ENCODE data around the gene KCNAB3.
"Not testable (repeated sequence)": the region's sequence is repeated elsewhere in the genome, so short reads cannot be mapped to it uniquely, and the experiment has no call there.

KCNAB3 gene

GRCh38 chr17:7929158-7930023 lies at the start of gene KCNAB3:
KCNAB3 (minus strand) TSS chr17:7929856; CDS start chr17:7929435, 421 bp downstream.
- DNase-seq (ENCODE audit: low read depth in 2 of 3, low spot score in 1 of 3): peak in 2 of 3 donors; percentile 26 to 59

GRCh38 chr17:7977805-7978204 lies 48.1 kb upstream of the KCNAB3 start:
- DNase-seq (ENCODE audit: low read depth in 2 of 3, low spot score in 1 of 3): no peak

DNA sequence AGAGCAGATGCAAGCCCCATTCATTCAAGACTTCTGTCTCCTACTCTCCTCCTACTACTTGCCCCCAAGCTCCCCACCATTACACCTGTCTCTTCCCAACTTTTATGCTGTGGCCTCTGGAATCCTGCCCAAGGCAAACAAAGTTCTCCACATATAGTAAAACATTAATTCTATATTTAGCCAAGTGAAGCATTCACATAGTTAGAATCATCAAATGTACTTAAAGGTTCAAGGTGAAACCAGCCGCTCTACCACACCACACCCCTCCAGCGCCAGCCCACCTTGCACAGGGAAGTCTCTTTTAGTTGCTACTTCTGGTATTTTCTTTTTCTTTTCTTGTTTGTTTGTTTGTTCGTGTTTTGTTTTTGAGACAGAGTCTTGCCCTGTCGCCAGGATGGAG lies 47.4 kb upstream of the KCNAB3 start:
- no peak for DNase-seq (ENCODE audit: low read depth in 2 of 3, low spot score in 1 of 3)

DNA sequence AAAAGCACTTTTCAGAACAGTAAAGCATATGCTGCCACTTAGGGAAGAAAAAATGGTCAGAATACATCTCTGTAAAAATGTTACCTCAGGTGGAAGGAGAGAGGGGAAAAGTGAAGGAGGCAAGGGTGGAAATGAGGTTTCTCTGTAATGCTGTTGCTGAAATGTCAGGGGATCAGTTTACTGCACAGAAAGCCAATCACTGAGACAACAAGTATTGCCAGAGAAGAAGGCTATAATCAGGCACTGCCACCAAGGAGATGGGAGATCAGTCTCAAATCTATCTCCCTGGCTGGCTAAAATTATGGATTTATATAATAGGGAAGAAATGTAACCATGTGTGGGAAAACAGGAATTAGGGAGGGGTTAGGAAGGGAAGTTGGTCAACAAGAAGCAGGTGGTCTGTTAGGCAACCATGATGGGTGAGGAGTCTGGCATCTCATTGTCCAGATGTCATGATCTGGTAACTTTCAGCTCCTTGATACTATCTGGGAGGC lies 45.0 kb upstream of the KCNAB3 start:
- no peak for DNase-seq (ENCODE audit: low read depth in 2 of 3, low spot score in 1 of 3)

DNA sequence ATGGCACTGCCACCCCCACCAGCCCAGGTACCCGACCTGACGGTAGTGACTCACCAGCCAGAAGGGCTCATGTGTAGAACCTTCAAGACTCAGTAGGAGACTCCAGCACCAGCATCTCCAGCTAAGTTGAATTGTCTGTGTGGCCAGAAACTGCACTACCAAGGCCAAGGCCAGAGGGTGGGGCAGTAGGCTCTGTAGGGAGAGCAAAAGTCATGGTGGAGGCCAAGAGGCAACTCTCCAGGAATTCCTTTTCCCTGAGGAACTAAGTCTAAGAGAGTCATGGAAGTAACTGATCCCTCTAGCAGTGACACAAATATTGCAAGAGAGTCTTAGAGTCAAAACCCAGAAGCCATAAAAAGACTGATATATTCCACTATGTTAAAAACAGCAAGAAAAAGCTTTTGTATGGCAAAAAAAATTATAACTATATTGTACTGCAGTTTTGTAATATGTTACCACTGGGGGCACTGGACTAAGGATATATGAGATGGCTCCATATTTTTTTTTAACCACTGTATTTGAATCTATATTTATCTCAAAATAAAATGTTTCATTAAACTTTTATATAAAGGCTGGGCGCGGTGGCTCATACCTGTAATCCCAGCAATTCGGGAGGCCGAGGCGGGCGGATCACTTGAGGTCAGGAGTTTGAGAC lies 42.6 kb upstream of the KCNAB3 start:
- DNase-seq (ENCODE audit: low read depth in 2 of 3, low spot score in 1 of 3): no peak

- no peak for DNase-seq (ENCODE audit: low read depth in 2 of 3, low spot score in 1 of 3)
Measured at GRCh38 chr17:7971651-7972050, 42.0 kb upstream of the KCNAB3 start.

- DNase-seq (ENCODE audit: low read depth in 2 of 3, low spot score in 1 of 3): no peak
Measured at GRCh38 chr17:7969433-7969832, 39.8 kb upstream of the KCNAB3 start.

DNA sequence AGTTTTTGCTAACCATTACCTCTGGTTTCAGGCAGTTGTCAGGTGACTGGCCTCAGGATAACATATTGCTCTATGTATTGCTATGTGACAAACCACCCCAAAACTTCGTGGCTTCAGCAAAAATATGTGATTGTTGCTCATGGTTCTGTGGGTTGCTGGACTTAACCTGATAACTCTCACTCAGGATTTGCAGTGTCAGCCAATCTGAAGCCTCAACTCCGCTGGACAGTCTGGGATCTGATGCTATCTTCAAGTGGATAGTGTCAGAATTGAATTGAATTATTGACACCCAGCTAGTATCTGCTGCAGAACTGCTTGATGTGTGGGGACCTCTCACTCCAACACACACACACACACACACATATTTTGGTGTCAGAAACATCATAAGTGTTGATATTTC lies 38.1 kb upstream of the KCNAB3 start:
- no peak for DNase-seq (ENCODE audit: low read depth in 2 of 3, low spot score in 1 of 3)

DNA sequence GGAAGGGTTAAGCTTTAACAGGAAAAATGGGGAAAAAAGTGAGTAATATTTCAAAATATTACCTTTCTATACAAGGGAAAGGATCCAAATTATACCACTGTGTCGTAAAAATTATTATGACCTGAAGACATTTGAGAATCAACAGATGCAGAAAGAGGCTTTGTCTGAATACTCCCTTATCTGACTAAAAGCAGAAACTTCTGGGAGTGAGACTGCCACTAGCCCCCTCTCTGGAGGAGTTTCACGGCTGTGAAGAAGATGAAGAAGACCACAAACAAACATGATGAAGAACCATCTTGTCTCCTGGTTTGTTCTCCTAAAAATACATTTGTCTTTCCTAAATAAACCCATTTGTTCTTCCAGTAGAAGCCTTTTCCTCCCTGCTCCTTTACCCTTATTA lies 31.8 kb upstream of the KCNAB3 start:
- no peak for DNase-seq (ENCODE audit: low read depth in 2 of 3, low spot score in 1 of 3)

DNA sequence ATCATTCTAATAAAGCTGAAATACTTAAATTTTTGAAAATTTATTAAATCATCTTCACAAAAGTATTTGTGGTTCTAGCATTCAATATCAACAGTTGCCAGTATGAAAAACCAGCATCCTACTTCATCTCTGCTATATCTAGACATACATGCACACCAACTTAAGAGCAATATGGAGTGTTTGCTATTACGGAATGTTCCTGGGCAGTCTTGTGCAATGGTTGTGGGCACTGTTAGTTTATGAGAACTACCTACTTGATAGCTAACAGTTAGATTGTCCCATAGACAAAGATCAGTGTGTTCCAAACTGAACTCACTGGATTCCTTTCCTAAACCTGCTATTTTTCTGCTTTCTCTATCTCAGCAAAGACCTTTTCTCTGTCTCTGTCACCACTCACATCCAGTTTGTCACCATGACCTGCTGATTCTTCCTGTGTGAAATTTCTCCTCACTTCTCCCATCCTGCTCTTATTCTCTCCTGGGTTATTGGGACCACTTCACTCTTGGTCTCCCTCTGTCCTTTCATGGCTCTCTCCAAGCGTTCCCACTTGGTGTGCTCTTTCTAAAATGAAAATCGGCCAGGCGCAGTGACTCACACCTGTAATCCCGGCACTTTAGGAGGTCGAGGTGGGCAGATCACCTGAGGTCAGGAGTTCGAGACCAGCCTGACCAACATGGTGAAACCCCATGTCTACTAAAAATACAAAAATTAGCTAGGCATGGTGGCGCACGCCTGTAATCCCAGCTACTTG lies 30.0 kb upstream of the KCNAB3 start:
- DNase-seq (ENCODE audit: low read depth in 2 of 3, low spot score in 1 of 3): no peak

- DNase-seq (ENCODE audit: low read depth in 2 of 3, low spot score in 1 of 3): no peak
Measured at GRCh38 chr17:7956228-7956965, 26.7 kb upstream of the KCNAB3 start.

GRCh38 chr17:7955414-7956227 lies 26.0 kb upstream of the KCNAB3 start:
- no peak for DNase-seq (ENCODE audit: low read depth in 2 of 3, low spot score in 1 of 3)

GRCh38 chr17:7953266-7953665 lies 23.6 kb upstream of the KCNAB3 start:
- not testable (repeated sequence) for DNase-seq (ENCODE audit: low read depth in 2 of 3, low spot score in 1 of 3)

GRCh38 chr17:7951143-7951792 lies 21.6 kb upstream of the KCNAB3 start:
- peak in 2 of 3 donors; percentile 15 to 30 for DNase-seq (ENCODE audit: low read depth in 2 of 3, low spot score in 1 of 3)

DNA sequence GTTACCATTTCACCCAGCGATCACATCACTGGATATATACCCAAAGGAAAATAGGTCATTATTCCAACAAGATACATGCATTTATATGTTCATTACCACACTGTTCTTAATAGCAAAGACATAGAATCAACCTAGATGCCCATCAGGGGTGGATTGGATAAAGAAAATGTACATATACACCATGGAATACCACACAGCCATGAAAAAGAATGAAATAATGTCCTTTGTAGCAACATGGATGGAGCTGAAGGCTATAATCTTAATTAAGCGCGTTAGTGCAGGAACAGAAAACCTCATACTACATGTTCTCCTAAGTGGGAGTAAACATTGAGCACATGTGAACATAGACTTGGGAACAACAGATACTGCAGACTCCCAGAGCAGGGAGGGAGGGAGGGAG lies 20.9 kb upstream of the KCNAB3 start:
- no peak for DNase-seq (ENCODE audit: low read depth in 2 of 3, low spot score in 1 of 3)

- no peak for DNase-seq (ENCODE audit: low read depth in 2 of 3, low spot score in 1 of 3)
Measured at GRCh38 chr17:7947651-7948050, 18.0 kb upstream of the KCNAB3 start.

DNA sequence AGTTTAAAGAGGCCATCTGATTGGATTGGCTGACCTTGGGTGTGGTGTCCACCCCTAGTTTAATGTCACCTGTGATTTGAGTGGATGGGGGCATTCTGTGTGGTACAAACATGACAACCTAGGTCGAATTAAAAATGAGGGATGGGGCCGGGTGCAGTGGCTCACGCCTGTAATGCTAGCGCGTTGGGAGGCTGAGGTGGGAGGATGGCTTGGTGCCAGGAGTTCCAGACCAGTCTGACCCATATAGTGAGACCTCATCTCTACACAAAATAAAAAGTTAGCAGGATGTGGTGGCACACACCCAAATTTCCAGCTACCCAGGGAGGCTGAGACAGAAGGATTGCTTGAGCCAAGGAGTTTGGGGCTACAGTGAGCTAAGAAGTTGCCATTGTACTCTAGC lies 16.8 kb upstream of the KCNAB3 start:
- DNase-seq (ENCODE audit: low read depth in 2 of 3, low spot score in 1 of 3): no peak

DNA sequence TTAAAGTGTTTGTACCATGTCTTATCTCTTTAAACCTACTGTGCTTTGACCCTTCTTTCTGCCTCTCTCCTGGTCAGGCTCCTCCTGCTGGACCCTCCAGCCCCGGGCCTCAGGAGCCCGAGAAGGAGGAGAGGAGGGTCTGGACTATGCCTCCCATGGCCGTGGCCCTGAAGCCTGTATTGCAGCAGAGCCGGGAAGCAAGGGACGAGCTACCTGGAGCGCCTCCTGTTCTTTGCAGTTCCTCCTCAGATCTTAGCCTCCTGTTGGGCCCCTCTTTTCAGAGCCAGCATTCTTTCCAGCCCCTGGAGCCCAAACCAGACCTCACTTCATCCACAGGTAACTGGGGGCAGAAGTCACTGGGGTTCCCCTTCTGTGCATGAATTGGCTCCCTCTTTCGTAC lies 16.0 kb upstream of the KCNAB3 start:
- no peak for DNase-seq (ENCODE audit: low read depth in 2 of 3, low spot score in 1 of 3)

DNA sequence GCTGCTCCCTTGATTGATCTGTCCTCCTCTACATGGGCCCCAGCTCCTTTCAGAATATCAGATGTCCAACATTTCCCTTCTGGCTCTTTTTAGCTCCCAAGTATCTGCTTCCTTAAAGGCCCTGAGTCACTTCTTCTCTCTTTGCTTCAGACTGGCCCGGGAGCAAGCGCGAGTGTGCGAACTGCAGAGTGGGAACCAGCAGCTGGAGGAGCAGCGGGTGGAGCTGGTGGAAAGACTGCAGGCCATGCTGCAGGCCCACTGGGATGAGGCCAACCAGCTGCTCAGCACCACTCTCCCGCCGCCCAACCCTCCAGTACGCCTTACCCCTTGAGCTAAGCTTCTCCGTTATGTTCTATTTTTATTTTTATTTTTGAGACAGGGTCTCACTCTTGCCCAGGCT lies 14.7 kb upstream of the KCNAB3 start:
- DNase-seq (ENCODE audit: low read depth in 2 of 3, low spot score in 1 of 3): no peak

DNA sequence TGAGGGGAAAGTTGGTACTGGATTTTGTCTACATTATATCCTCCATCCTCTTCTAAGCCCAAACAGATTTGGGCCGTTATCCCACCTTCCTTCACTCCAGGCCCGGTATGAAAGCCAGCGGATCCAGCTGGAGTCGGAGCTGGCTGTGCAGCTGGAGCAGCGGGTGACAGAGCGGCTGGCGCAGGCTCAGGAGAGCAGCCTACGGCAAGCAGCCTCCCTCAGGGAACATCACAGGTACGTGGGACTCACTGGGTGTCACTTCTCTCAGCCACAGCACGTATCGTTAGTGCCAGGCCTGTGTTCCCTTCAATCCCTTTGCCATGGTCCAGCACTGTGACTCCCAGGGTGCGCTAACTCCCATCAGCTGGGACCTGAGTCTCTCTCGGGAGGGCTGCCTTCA lies 13.6 kb upstream of the KCNAB3 start:
- no peak for DNase-seq (ENCODE audit: low read depth in 2 of 3, low spot score in 1 of 3)

Measured in stimulated activated CD4-positive, alpha-beta T cell treated with anti-CD3 and anti-CD28 coated beads, Interleukin-12 subunit alpha, Interleukin-12 subunit beta, amount 100 ng/mL, for 48 hours (primary cell).